Caco-2 (cell line): ENCODE measurements around the gene MYL3. TPM values are rescaled to one million over a fixed set of nuclear protein-coding genes. Genes with fewer than 3 reads are reported as not detected.
A peak's percentile ranks its signal among the peaks of the same experiment; 100 is the strongest.

ENCODE experiments used
- BruUV-seq: library from RNA; stranded (reverse); fragments of 400-500 nt; replicated peaks from 2 replicates; lab custom pipeline; 2021; lab: Mats Ljungman, UMichigan
- CTCF ChIA-PET: fragments of 300-600 bp; sonication (Branson Sonifier 250); formaldehyde crosslinking; loops from one replicate; lab custom pipeline; 2022; ENCODE audit warnings: antibody characterized with exemption; lab: Charles Lee
- POLR2A ChIA-PET: fragments of 300-600 bp; sonication (Branson Sonifier 250); formaldehyde crosslinking; loops from one replicate; lab custom pipeline; 2022; ENCODE audit warnings: antibody characterized with exemption; lab: Charles Lee
- DNase-seq, 2 experiments: peaks; one replicate each; pipeline versions ENCODE4 v3.0.0 to v3.0.0-alpha.2; 2020 to 2022
- H3K27me3 ChIP-seq: replicated peaks from 2 replicates; pipeline ENCODE4 v1.6.0; 2011; ENCODE audit warnings: low read length; ENCODE audit not compliant: control insufficient read depth, insufficient read depth
- H3K36me3 ChIP-seq: 2 replicates; pipeline ENCODE4 v1.5.1; 2011; ENCODE audit warnings: low read length; ENCODE audit not compliant: control insufficient read depth, insufficient read depth
- H3K4me1 ChIP-seq: fragments of 250-450 bp; sonication (Bioruptor Pico); 2 replicates; pipeline ENCODE4 v1.5.1; 2020; ENCODE audit warnings: mild to moderate bottlenecking
- H3K4me3 ChIP-seq: 2 replicates; pipeline ENCODE4 v1.5.1; 2011; ENCODE audit warnings: low read depth, mild to moderate bottlenecking, control low read depth, low read length
- H3K9me3 ChIP-seq: fragments of 250-450 bp; sonication (Bioruptor Pico); 2 replicates; pipeline ENCODE4 v1.5.1; 2020; ENCODE audit warnings: mild to moderate bottlenecking, moderate library complexity
- H3K27ac Mint-ChIP-seq: one replicate; pipeline ENCODE4 v1.8.0; 2022; ENCODE audit warnings: mixed read lengths; ENCODE audit not compliant: unreplicated experiment
- H3K27me3 Mint-ChIP-seq: one replicate; pipeline ENCODE4 v1.8.0; 2022; ENCODE audit warnings: mixed read lengths; ENCODE audit not compliant: insufficient read depth, unreplicated experiment
- H3K36me3 Mint-ChIP-seq: one replicate; pipeline ENCODE4 v1.8.0; 2022; ENCODE audit warnings: mild to moderate bottlenecking, mixed read lengths; ENCODE audit not compliant: insufficient read depth, unreplicated experiment
- H3K4me1 Mint-ChIP-seq: one replicate; pipeline ENCODE4 v1.8.0; 2022; ENCODE audit warnings: low read depth, mixed read lengths; ENCODE audit not compliant: unreplicated experiment
- H3K4me3 Mint-ChIP-seq: one replicate; pipeline ENCODE4 v1.8.0; 2022; ENCODE audit warnings: mild to moderate bottlenecking, moderate library complexity, mixed read lengths; ENCODE audit not compliant: unreplicated experiment
- H3K9me3 Mint-ChIP-seq: one replicate; pipeline ENCODE4 v1.8.0; 2022; ENCODE audit warnings: mixed read lengths; ENCODE audit not compliant: unreplicated experiment
- intact Hi-C: fragments of 100-400 bp; cut with micrococcal nuclease; formaldehyde crosslinking; loops from one replicate; pipeline ENCODE4 v1.10.0; 2022; ENCODE audit not compliant: unreplicated experiment
- total RNA-seq: library from RNA; stranded (reverse); gene quantifications from 2 replicates; pipeline ENCODE4 v1.2.3, GENCODE V29; 2022
- TF ChIP-seq, protein P1 (sequence below), 2 experiments: fragments of 200-600 bp in 1 of 2; IDR thresholded peaks; 1 replicate in 1 of 2; 2 replicates in 1 of 2; pipeline versions ENCODE4 v1.5.1 to v1.8.0; 2011 to 2022; ENCODE audit warnings: antibody characterized with exemption in 1 of 2, control low read depth in 1 of 2, inconsistent platforms in 1 of 2, low read depth in 1 of 2, low read length in 1 of 2, mild to moderate bottlenecking in 1 of 2, moderate library complexity in 1 of 2; ENCODE audit not compliant: insufficient read depth in 1 of 2, severe bottlenecking in 1 of 2, unreplicated experiment in 1 of 2

Gene MYL3
- total RNA-seq, 1 experiment from 2014 or later: 13.8 TPM

DNA sequence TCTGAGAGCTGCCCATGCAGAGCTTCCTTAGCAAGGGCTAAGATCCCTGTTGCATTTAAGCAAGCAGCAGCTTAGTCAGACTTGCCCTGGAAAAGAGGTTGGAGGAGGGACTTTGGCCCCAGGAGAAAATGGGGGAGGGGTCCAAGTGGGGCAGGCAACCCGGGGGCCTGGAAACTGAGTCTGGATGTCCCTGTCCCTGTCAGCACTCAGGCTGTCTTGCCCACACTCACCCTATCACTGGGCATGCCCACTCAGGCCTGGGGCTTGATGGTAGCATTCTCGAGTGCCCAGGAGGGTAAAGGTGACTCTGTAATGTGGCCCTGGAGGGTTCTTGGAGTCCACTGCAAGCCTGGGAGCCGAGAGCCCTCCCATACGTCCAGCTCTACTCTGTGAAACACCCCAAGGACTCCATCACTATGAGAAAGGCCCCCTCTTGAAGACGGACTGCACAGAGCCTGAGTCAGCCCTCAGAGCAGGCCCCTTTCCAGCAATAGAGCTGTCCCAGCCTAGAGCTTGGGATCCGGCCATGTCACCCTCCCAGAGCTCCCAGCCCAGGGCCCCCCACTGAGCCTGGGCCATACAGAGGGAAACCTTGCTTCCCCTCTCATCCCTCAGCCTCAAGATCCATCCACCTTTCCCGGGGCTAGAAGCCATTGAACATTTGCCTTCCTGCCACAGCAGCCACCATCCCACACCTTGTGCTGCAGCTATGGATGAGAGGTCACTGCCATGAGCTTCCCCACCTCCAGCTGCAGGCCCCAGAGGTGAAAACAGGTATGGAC lies 13.4 kb downstream of the MYL3 start:
- no peaks in the 10 kb centered on the region for H3K27me3 Mint-ChIP-seq
- no peak overlapping the region for H3K4me3 Mint-ChIP-seq
- no peaks in the 10 kb centered on the region for H3K9me3 ChIP-seq
- H3K27me3 ChIP-seq: no peaks in the 10 kb centered on the region
- H3K4me1 ChIP-seq: peaks cover 21% of the 10 kb centered on the region
- no peak overlapping the region for H3K4me3 ChIP-seq
- TF ChIP-seq, protein P1, sequence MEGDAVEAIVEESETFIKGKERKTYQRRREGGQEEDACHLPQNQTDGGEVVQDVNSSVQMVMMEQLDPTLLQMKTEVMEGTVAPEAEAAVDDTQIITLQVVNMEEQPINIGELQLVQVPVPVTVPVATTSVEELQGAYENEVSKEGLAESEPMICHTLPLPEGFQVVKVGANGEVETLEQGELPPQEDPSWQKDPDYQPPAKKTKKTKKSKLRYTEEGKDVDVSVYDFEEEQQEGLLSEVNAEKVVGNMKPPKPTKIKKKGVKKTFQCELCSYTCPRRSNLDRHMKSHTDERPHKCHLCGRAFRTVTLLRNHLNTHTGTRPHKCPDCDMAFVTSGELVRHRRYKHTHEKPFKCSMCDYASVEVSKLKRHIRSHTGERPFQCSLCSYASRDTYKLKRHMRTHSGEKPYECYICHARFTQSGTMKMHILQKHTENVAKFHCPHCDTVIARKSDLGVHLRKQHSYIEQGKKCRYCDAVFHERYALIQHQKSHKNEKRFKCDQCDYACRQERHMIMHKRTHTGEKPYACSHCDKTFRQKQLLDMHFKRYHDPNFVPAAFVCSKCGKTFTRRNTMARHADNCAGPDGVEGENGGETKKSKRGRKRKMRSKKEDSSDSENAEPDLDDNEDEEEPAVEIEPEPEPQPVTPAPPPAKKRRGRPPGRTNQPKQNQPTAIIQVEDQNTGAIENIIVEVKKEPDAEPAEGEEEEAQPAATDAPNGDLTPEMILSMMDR (IDR thresholded peaks at IDR 0.05; ENCODE audit: insufficient read depth in 1 of 2, low read depth in 1 of 2, low read length in 1 of 2, severe bottlenecking in 1 of 2, unreplicated experiment in 1 of 2): no peak
- POLR2A ChIA-PET: no interaction called here
- H3K9me3 Mint-ChIP-seq: no peaks in the 10 kb centered on the region
- H3K36me3 Mint-ChIP-seq: peaks cover 5% of the 10 kb centered on the region
- peak in 1 of 2 experiments; percentile 26 for DNase-seq
- CTCF ChIA-PET: interaction anchor here (1.8 kb wide), 1 partner anchor 46 kb away, joined by 14 read pairs; no protein-coding TSS in a partner anchor
- peaks cover 16% of the 10 kb centered on the region for H3K4me1 Mint-ChIP-seq
- no TSS peak for BruUV-seq
- no peaks in the 10 kb centered on the region for H3K36me3 ChIP-seq
- peak overlapping the region; percentile 70 for H3K27ac Mint-ChIP-seq
- intact Hi-C loops: loop anchor here (2.0 kb wide), 1 partner anchor 13 kb away; the partner anchor contains the start of gene MYL3

DNA sequence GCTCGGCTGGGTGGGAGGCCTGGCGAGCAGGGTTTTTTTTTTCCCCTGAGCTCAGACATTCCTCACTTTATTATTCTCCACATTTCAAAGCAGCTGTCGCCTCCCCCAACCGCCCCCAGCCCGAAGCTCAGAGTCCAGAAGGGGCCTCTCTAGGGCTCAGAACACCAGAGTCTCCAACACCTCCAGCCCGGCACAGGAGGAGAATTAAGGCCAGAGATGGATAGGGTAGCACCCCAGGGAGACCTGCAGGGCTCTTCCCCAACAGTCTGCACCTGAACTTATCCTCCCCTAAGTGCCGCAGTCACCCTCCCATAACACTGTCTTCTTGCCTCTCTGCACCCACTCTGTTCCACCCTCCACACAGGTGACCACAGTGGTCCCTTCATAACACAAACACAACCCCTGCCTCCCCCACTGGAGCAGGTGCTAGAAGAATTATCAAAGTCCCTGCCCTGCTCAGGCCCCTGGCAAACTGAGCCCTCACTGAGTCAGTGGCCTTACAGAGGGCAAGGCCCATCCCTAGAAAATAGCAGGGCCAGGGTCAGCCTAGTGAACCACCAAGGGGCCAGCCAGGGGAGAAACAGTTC lies 14.1 kb downstream of the MYL3 start:
- intact Hi-C loops: loop anchor here (2.0 kb wide), 1 partner anchor 14 kb away; the partner anchor contains the start of gene MYL3
- Mint-ChIP-seq H3K4me1 (peaks cover 16% of the 10 kb centered on the region), H3K9me3 (no peaks in the 10 kb centered on the region), H3K4me3 (peak overlapping the region; percentile 21), H3K27ac (peak overlapping the region; percentile 70), H3K27me3 (no peaks in the 10 kb centered on the region), H3K36me3 (peaks cover 5% of the 10 kb centered on the region)
- CTCF ChIA-PET: interaction anchor here (0.6 to 1.8 kb wide), 2 partner anchors 45 to 46 kb away, joined by 3 to 14 read pairs; no protein-coding TSS in a partner anchor
- BruUV-seq: no TSS peak
- H3K4me1 ChIP-seq: peaks cover 21% of the 10 kb centered on the region
- TF ChIP-seq, protein P1 (IDR thresholded peaks at IDR 0.05; ENCODE audit: insufficient read depth in 1 of 2, low read depth in 1 of 2, low read length in 1 of 2, severe bottlenecking in 1 of 2, unreplicated experiment in 1 of 2): no peak
- H3K9me3 ChIP-seq: no peaks in the 10 kb centered on the region
- DNase-seq: peak; percentile 66 to 76
- no peaks in the 10 kb centered on the region for H3K27me3 ChIP-seq
- POLR2A ChIA-PET: interaction anchor here (0.5 to 0.6 kb wide), 3 partner anchors 128 to 606 kb away, joined by 3 to 4 read pairs (median 3); no protein-coding TSS in a partner anchor
- no peaks in the 10 kb centered on the region for H3K36me3 ChIP-seq
- no peak overlapping the region for H3K4me3 ChIP-seq
